Measurements from ENCODE around the gene PDE6C.

DNA sequence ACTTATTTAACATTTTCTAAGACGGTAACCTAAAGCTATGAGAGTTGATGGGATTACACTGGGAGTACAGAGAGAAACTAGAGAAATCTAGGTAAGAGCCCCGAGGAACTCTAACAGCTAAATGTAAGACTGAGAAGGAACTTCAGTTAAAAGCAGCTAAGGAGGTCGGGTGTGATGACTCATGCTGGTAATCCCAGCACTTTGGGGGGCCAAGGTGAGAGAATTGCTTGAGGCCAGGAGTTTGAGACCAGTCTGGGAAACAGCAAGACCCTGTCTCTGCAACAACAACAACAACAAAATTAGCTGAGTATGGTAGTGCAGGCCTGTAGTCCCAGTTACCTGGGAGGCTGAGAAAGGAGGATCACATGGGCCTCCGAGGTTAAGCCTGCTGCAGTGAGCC, 66.0 kb downstream of the PDE6C start:
- TF ChIP-seq CTCF (IDR thresholded peaks at IDR 0.05; ENCODE audit: control extremely low read depth in 1 of 3, insufficient read depth in 1 of 3, low read depth in 1 of 3, low read length in 3 of 3) (no peak), ZNF274 (IDR thresholded peaks at IDR 0.05; ENCODE audit: borderline replicate concordance, extremely low read depth, low read length) (no peak), RBBP5 (IDR thresholded peaks at IDR 0.05; ENCODE audit: borderline replicate concordance, low read depth, low read length) (no peak), RAD21 (IDR thresholded peaks at IDR 0.05 in 1 of 2, conservative IDR thresholded peaks at IDR 0.05 in 1 of 2; ENCODE audit: low read depth in 2 of 2, low read length in 2 of 2) (no peak), BCL11A (IDR thresholded peaks at IDR 0.05; ENCODE audit: low read depth in 2 of 2, low read length in 2 of 2) (no peak)

All from H1 (cell line).